ENCODE data around the gene A3GALT2.

Gene A3GALT2

GRCh38 chr1:33320619-33321165, at the start of gene A3GALT2:
A3GALT2 (minus strand) TSS chr1:33321098; CDS start chr1:33321098, 0 bp downstream.
- no peak for DNase-seq (ENCODE audit: low read depth in 4 of 4, low spot score in 1 of 4)

GRCh38 chr1:33370301-33370700, 49.4 kb upstream of the A3GALT2 start:
- DNase-seq (ENCODE audit: low read depth in 4 of 4, low spot score in 1 of 4): no peak

GRCh38 chr1:33369764-33370163, 48.9 kb upstream of the A3GALT2 start:
- no peak for DNase-seq (ENCODE audit: low read depth in 4 of 4, low spot score in 1 of 4)

- DNase-seq (ENCODE audit: low read depth in 4 of 4, low spot score in 1 of 4): no peak
Measured at GRCh38 chr1:33369081-33369480, 48.2 kb upstream of the A3GALT2 start.

- DNase-seq (ENCODE audit: low read depth in 4 of 4, low spot score in 1 of 4): no peak
Measured at GRCh38 chr1:33368431-33368830, 47.5 kb upstream of the A3GALT2 start.

- peak; percentile 69 to 90 (median 82) for DNase-seq (ENCODE audit: low read depth in 4 of 4, low spot score in 1 of 4)
Measured at GRCh38 chr1:33367485-33368405, 46.8 kb upstream of the A3GALT2 start.

GRCh38 chr1:33366762-33367484, 46.0 kb upstream of the A3GALT2 start:
- no peak for DNase-seq (ENCODE audit: low read depth in 4 of 4, low spot score in 1 of 4)

GRCh38 chr1:33365560-33365997, 44.7 kb upstream of the A3GALT2 start:
- DNase-seq (ENCODE audit: low read depth in 4 of 4, low spot score in 1 of 4): no peak

GRCh38 chr1:33364565-33364918, 43.6 kb upstream of the A3GALT2 start:
- DNase-seq (ENCODE audit: low read depth in 4 of 4, low spot score in 1 of 4): no peak

GRCh38 chr1:33363470-33363861, 42.6 kb upstream of the A3GALT2 start:
- DNase-seq (ENCODE audit: low read depth in 4 of 4, low spot score in 1 of 4): no peak

GRCh38 chr1:33363021-33363420, 42.1 kb upstream of the A3GALT2 start:
- no peak for DNase-seq (ENCODE audit: low read depth in 4 of 4, low spot score in 1 of 4)

GRCh38 chr1:33361532-33362235, 40.8 kb upstream of the A3GALT2 start:
- no peak for DNase-seq (ENCODE audit: low read depth in 4 of 4, low spot score in 1 of 4)

GRCh38 chr1:33360367-33360766, 39.5 kb upstream of the A3GALT2 start:
- no peak for DNase-seq (ENCODE audit: low read depth in 4 of 4, low spot score in 1 of 4)

- no peak for DNase-seq (ENCODE audit: low read depth in 4 of 4, low spot score in 1 of 4)
Measured at GRCh38 chr1:33359931-33360330, 39.0 kb upstream of the A3GALT2 start.

GRCh38 chr1:33358795-33359503, 38.1 kb upstream of the A3GALT2 start:
- DNase-seq (ENCODE audit: low read depth in 4 of 4, low spot score in 1 of 4): no peak

GRCh38 chr1:33358114-33358794, 37.4 kb upstream of the A3GALT2 start:
- DNase-seq (ENCODE audit: low read depth in 4 of 4, low spot score in 1 of 4): no peak

GRCh38 chr1:33357099-33357498, 36.2 kb upstream of the A3GALT2 start:
- no peak for DNase-seq (ENCODE audit: low read depth in 4 of 4, low spot score in 1 of 4)

GRCh38 chr1:33354707-33355316, 33.9 kb upstream of the A3GALT2 start:
- no peak for DNase-seq (ENCODE audit: low read depth in 4 of 4, low spot score in 1 of 4)

GRCh38 chr1:33353531-33353930, 32.6 kb upstream of the A3GALT2 start:
- DNase-seq (ENCODE audit: low read depth in 4 of 4, low spot score in 1 of 4): no peak

GRCh38 chr1:33351281-33351660, 30.4 kb upstream of the A3GALT2 start:
- no peak for DNase-seq (ENCODE audit: low read depth in 4 of 4, low spot score in 1 of 4)
